Measurements from ENCODE around the gene RHBDD2.

DNA sequence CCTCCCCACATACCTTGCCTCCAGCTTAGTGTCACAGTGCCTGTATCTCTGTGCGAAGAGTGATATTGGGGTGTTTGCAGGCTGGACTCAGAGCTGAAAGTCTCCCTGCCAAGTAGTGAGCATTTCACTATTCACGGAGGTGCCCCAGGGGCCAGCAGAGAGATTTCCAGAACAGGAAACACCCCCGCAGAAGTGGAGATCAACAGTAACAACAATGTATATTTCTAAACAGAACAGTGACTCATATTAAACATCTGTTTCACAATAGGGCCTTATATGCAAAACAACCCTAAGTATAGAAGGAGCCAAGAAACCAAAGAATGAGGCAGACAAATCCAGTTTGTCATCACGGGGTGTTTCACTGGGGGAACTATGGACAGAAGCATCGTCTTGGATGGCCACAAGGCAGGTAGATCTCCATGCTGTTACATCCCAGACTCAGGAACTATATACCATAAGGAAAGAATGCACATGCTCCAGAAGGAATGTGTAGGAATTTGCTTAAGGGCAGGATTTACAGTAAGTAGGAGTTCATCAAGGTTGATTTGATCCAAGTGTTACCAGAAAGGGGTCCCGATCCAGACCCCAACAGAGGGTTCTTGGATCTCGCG, 35.9 kb upstream of the RHBDD2 start:
- TF ChIP-seq ELF4 (IDR thresholded peaks at IDR 0.05) (no peak), HDGF (IDR thresholded peaks at IDR 0.05; ENCODE audit: borderline replicate concordance) (no peak)
